Progenitor cell of endocrine pancreas (in vitro differentiated cells): ENCODE results near the gene NOTCH1. TPM values are rescaled to one million over a fixed set of nuclear protein-coding genes. Genes with fewer than 3 reads are reported as not detected.

Source experiments
- DNase-seq: peaks from one replicate; pipeline ENCODE4 v3.0.0; 2021; ENCODE audit warnings: low spot score; ENCODE audit not compliant: unreplicated experiment
- H3K27ac Mint-ChIP-seq: 2 replicates; pipeline ENCODE4 v1.8.0; 2021; ENCODE audit warnings: mild to moderate bottlenecking, moderate library complexity, mixed read lengths
- H3K27me3 Mint-ChIP-seq: 2 replicates; pipeline ENCODE4 v1.8.0; 2021; ENCODE audit warnings: mixed read lengths
- H3K36me3 Mint-ChIP-seq: 2 replicates; pipeline ENCODE4 v1.8.0; 2022; ENCODE audit warnings: mixed read lengths; ENCODE audit not compliant: insufficient read depth
- H3K4me1 Mint-ChIP-seq: 2 replicates; pipeline ENCODE4 v1.8.0; 2021; ENCODE audit warnings: low read depth, mixed read lengths
- H3K4me3 Mint-ChIP-seq: 2 replicates; pipeline ENCODE4 v1.8.0; 2021; ENCODE audit warnings: low read depth, mild to moderate bottlenecking, moderate library complexity, mixed read lengths
- H3K9me3 Mint-ChIP-seq: 2 replicates; pipeline ENCODE4 v1.8.0; 2021; ENCODE audit warnings: low read depth, mixed read lengths
- total RNA-seq: library from RNA; stranded (reverse); gene quantifications from 2 replicates; pipeline ENCODE4 v1.2.1, GENCODE V29; 2021
- TF ChIP-seq, protein P1 (sequence below): fragments of 200-600 bp; sonication (generic); IDR thresholded peaks from one replicate; pipeline ENCODE4 v1.5.0; 2021; ENCODE audit warnings: antibody characterized with exemption, mild to moderate bottlenecking; ENCODE audit not compliant: unreplicated experiment

Gene NOTCH1
- total RNA-seq, 1 donor from 2014 or later: 130 TPM

DNA sequence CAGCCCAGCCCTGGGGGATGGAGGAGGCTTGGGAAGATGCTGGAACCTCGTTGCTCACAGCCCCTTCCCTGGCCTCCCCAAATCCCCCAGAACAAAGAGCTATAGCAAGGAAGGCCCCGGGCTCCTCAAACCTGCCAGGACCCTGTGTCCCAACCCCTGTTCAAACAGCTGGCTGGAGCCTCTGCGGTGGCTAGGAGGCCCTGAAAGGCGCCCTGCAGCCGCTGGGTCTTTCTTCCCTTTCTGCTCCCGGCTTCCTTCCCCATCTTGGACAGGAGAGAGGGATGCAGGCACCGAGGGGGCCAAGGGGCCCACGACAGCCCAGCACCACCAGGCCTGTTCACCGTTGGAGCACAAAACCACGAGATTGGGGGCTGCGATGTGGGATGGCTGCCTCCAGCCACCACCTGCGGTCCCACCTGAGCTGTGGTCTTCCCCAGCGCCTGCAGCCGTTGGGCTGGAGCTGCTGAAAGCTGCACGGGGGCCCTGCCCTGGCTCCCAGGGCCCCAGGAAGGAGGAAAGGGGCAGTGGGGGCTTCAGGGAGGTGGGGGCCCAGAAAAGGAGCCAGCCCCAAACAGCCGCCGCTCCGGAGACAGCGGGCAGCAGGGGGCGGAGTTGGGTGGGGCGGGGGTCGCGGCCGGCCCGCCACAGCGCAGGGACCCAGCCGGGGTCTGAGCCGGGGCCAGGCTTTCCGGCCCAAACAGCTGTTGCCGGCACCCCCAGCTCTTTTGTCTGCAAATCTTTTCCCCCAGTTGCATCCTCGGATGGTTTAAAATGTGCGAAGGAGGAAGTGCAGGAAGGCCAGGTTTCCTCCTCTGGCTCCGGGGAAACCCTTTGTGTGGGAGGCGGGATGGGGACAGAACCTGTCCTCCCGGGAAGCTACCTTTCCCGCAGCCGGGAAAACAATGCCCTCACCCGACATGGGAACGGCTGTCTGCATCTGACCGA, 16.1 kb downstream of the NOTCH1 start:
- no peaks in the 10 kb centered on the region for H3K9me3 Mint-ChIP-seq
- H3K27ac Mint-ChIP-seq: no peak overlapping the region
- TF ChIP-seq, protein P1, sequence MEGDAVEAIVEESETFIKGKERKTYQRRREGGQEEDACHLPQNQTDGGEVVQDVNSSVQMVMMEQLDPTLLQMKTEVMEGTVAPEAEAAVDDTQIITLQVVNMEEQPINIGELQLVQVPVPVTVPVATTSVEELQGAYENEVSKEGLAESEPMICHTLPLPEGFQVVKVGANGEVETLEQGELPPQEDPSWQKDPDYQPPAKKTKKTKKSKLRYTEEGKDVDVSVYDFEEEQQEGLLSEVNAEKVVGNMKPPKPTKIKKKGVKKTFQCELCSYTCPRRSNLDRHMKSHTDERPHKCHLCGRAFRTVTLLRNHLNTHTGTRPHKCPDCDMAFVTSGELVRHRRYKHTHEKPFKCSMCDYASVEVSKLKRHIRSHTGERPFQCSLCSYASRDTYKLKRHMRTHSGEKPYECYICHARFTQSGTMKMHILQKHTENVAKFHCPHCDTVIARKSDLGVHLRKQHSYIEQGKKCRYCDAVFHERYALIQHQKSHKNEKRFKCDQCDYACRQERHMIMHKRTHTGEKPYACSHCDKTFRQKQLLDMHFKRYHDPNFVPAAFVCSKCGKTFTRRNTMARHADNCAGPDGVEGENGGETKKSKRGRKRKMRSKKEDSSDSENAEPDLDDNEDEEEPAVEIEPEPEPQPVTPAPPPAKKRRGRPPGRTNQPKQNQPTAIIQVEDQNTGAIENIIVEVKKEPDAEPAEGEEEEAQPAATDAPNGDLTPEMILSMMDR: no peak
- no peak overlapping the region for H3K4me3 Mint-ChIP-seq
- H3K27me3 Mint-ChIP-seq: no peaks in the 10 kb centered on the region
- no peak for DNase-seq
- peaks cover 3% of the 10 kb centered on the region for H3K36me3 Mint-ChIP-seq
- peaks cover 20% of the 10 kb centered on the region for H3K4me1 Mint-ChIP-seq

DNA sequence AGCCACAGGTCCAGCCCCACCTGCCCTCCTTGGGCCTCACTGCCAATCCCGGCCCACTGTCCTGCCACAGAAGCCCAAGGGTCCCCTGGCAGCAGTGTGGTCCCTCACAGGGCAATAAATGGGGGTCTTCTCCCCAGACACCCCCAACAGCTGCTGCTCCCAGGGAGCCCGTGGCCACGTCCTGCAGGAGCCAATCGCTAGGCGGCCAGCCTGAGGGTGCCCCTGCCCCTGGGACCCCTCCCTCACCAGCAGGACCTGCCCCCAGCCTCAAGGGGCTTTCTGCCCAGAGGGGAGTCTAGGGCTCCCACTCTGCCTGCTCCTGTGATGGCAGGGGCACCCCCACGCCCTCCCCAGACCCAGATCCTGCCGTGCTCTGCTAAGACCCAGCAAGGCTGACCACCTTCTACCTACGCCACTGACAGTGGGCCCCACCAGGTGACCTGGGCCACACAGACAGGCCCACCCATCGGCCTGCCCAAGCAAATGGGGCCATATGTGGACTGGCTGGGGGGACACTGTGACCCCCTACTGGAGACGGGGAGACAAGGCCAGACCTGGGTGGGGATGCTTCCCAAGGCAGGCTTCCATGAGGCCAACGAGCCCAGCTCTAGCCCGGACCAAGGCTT, 17.0 kb downstream of the NOTCH1 start:
- no peaks in the 10 kb centered on the region for H3K9me3 Mint-ChIP-seq
- TF ChIP-seq, protein P1: no peak
- no peak overlapping the region for H3K4me3 Mint-ChIP-seq
- H3K36me3 Mint-ChIP-seq: peaks cover 3% of the 10 kb centered on the region
- DNase-seq: no peak
- H3K4me1 Mint-ChIP-seq: peaks cover 14% of the 10 kb centered on the region
- H3K27me3 Mint-ChIP-seq: no peaks in the 10 kb centered on the region
- no peak overlapping the region for H3K27ac Mint-ChIP-seq

DNA sequence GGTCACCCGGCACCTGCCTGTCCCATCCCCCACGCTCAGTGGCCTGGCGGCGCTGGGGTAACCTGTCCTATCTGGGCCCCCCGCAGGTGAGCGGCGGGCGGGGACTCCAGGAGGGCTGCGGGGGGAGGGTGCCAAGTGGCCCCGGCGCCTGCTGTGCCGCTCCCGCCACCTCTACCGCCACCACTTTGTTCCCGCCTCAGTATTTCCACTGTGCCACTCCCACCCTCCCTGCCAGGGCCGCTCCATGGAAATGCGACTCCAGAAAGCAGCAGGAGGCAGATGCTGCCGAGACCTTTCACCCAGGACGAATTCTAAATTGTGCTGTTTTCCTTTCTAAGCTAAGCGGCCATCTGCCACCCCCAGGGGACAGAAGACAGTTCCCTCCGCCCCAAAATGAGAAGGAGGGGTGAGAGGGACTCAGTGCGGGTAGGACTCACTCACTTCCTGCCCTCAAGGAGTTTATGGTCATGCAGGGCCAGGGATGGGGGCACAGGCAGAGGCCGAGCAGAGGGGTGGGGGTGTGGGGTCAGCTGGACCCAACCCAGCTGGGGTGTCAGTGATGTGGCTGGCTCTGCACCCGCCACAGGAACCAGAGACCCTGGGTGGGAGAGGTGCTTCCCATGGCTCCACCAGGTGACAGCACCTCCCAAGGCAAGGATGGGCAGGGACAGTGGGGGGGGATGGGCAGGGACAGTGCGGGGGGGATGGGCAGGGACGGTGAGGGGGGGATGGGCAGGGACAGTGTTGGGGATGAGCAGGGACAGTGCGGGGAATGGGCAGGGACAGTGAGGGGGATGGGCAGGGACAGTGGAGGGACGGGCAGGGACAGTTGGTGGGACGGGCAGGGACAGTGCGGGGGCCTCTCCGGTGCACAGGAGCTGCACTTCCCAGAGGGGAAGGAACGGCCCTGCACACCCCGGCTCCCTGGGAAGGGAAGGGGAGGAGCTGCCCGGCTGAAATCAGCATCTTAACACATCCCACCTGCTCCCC, 17.8 kb downstream of the NOTCH1 start:
- H3K9me3 Mint-ChIP-seq: no peaks in the 10 kb centered on the region
- no peaks in the 10 kb centered on the region for H3K27me3 Mint-ChIP-seq
- H3K36me3 Mint-ChIP-seq: peaks cover 3% of the 10 kb centered on the region
- peak overlapping the region; percentile 76 for H3K27ac Mint-ChIP-seq
- TF ChIP-seq, protein P1: no peak
- peaks cover 14% of the 10 kb centered on the region for H3K4me1 Mint-ChIP-seq
- no peak for DNase-seq
- H3K4me3 Mint-ChIP-seq: no peak overlapping the region

DNA sequence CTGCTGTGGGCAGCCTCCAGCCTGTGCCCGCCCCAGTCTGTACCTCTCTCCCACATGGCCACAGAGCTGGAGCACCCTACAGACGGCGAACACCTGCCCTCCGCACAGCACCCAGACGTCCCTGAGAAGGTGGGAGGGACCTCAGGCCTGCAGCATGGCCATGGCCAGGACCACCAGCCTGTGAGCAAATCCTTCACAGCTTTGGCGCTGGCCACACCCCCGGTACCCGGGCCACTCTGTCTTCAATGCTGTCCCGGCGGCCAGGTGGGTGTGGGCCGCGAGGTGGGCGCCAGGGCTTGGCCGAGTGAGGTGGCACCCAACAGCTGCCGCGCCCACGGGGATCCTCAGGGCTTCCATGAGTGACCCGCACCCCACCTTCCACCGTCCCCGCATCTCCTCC, 18.7 kb downstream of the NOTCH1 start:
- Mint-ChIP-seq H3K9me3 (no peaks in the 10 kb centered on the region), H3K27me3 (no peaks in the 10 kb centered on the region), H3K36me3 (peaks cover under 1% of the 10 kb centered on the region), H3K4me3 (no peak overlapping the region), H3K4me1 (peaks cover 12% of the 10 kb centered on the region), H3K27ac (no peak overlapping the region)
- TF ChIP-seq, protein P1: no peak
- DNase-seq: no peak
